ENCODE results near the gene KLHL26.

The KLHL26 gene

DNA sequence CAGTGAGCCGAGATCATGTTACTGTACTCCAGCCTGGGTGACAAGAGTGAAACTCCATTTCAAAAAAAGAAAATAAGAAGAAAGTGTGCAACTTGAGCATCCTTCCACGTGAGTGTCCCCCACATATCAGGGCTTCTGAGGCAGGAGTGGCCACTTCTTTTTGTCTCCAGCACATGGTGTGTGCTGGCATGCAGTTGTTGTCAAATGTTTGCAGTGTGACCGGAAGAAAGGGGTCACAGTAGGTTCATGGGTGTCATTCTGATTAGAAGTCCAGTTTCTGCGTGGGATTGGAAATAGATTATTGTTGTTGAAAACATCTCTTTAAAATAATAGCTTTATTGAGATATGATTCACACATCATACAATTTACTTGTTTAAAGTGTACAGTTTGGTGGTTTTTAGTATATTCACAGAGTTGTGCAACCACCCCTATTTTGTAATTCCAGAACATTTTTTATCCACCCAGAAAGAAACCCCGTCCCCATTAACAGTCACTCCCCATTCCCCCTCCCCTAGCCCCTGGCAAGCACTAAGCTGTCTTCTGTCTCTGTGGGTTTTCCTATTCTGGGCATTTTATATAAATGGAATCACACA lies 48.9 kb downstream of the KLHL26 start:
- no peaks in the 10 kb centered on the region for H3K36me3 ChIP-seq (ENCODE audit: control insufficient read depth in 2 of 2, insufficient read depth in 1 of 2, low read length in 2 of 2)
- H3K27ac ChIP-seq (ENCODE audit: extremely low read depth, low read depth, low read length), result no peak overlapping the region
- ChIA-PET POLR2A (no interaction called here), CTCF (interaction anchor here (0.7 kb wide), 1 partner anchor 237 kb away, joined by 3 read pairs; no protein-coding TSS in a partner anchor)
- TF ChIP-seq, protein P1, sequence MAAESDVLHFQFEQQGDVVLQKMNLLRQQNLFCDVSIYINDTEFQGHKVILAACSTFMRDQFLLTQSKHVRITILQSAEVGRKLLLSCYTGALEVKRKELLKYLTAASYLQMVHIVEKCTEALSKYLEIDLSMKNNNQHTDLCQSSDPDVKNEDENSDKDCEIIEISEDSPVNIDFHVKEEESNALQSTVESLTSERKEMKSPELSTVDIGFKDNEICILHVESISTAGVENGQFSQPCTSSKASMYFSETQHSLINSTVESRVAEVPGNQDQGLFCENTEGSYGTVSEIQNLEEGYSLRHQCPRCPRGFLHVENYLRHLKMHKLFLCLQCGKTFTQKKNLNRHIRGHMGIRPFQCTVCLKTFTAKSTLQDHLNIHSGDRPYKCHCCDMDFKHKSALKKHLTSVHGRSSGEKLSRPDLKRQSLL (tag by site-specific recombination; IDR thresholded peaks at IDR 0.05), result no peak
- TF ChIP-seq TCF7L2 (IDR thresholded peaks at IDR 0.05; ENCODE audit: borderline replicate concordance, low read depth, low read length) (no peak), ZNF138 (tag by site-specific recombination; IDR thresholded peaks at IDR 0.05; ENCODE audit: borderline replicate concordance) (no peak), ZNF324 (tag by site-specific recombination; IDR thresholded peaks at IDR 0.05) (no peak), ZNF792 (tag by site-specific recombination; IDR thresholded peaks at IDR 0.05) (no peak), ZNF529 (tag by site-specific recombination; IDR thresholded peaks at IDR 0.05; ENCODE audit: insufficient replicate concordance) (no peak), ZNF776 (tag by site-specific recombination; IDR thresholded peaks at IDR 0.05; ENCODE audit: borderline replicate concordance) (no peak), GLI2 (tag by site-specific recombination; IDR thresholded peaks at IDR 0.05; ENCODE audit: borderline replicate concordance, low read depth) (no peak), GFI1B (tag by site-specific recombination; IDR thresholded peaks at IDR 0.05) (no peak), ZNF391 (tag by site-specific recombination; IDR thresholded peaks at IDR 0.05; ENCODE audit: borderline replicate concordance, low read depth) (no peak), ZNF701 (tag by site-specific recombination; IDR thresholded peaks at IDR 0.05) (no peak), ZNF350 (tag by site-specific recombination; IDR thresholded peaks at IDR 0.05) (no peak), ZNF146 (tag by site-specific recombination; IDR thresholded peaks at IDR 0.05) (no peak), ZNF184 (tag by site-specific recombination; IDR thresholded peaks at IDR 0.05) (no peak), ZNF555 (tag by site-specific recombination; conservative IDR thresholded peaks at IDR 0.05) (no peak), ZNF37A (tag by site-specific recombination; IDR thresholded peaks at IDR 0.05) (no peak)
- TF ChIP-seq, protein P2, sequence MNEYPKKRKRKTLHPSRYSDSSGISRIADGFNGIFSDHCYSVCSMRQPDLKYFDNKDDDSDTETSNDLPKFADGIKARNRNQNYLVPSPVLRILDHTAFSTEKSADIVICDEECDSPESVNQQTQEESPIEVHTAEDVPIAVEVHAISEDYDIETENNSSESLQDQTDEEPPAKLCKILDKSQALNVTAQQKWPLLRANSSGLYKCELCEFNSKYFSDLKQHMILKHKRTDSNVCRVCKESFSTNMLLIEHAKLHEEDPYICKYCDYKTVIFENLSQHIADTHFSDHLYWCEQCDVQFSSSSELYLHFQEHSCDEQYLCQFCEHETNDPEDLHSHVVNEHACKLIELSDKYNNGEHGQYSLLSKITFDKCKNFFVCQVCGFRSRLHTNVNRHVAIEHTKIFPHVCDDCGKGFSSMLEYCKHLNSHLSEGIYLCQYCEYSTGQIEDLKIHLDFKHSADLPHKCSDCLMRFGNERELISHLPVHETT (tag by site-specific recombination; IDR thresholded peaks at IDR 0.05), result no peak
- TF ChIP-seq, protein P3, sequence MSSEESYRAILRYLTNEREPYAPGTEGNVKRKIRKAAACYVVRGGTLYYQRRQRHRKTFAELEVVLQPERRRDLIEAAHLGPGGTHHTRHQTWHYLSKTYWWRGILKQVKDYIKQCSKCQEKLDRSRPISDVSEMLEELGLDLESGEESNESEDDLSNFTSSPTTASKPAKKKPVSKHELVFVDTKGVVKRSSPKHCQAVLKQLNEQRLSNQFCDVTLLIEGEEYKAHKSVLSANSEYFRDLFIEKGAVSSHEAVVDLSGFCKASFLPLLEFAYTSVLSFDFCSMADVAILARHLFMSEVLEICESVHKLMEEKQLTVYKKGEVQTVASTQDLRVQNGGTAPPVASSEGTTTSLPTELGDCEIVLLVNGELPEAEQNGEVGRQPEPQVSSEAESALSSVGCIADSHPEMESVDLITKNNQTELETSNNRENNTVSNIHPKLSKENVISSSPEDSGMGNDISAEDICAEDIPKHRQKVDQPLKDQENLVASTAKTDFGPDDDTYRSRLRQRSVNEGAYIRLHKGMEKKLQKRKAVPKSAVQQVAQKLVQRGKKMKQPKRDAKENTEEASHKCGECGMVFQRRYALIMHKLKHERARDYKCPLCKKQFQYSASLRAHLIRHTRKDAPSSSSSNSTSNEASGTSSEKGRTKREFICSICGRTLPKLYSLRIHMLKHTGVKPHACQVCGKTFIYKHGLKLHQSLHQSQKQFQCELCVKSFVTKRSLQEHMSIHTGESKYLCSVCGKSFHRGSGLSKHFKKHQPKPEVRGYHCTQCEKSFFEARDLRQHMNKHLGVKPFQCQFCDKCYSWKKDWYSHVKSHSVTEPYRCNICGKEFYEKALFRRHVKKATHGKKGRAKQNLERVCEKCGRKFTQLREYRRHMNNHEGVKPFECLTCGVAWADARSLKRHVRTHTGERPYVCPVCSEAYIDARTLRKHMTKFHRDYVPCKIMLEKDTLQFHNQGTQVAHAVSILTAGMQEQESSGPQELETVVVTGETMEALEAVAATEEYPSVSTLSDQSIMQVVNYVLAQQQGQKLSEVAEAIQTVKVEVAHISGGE (tag by site-specific recombination; conservative IDR thresholded peaks at IDR 0.05; ENCODE audit: low read depth), result no peak
- H3K4me3 ChIP-seq (ENCODE audit: low read depth, low read length), result no peak overlapping the region
- H3K9me3 ChIP-seq (ENCODE audit: control insufficient read depth, insufficient read depth, low read depth, low read length), result no peaks in the 10 kb centered on the region
- H3K4me1 ChIP-seq (ENCODE audit: control insufficient read depth, insufficient read depth, low read length), result no peaks in the 10 kb centered on the region

DNA sequence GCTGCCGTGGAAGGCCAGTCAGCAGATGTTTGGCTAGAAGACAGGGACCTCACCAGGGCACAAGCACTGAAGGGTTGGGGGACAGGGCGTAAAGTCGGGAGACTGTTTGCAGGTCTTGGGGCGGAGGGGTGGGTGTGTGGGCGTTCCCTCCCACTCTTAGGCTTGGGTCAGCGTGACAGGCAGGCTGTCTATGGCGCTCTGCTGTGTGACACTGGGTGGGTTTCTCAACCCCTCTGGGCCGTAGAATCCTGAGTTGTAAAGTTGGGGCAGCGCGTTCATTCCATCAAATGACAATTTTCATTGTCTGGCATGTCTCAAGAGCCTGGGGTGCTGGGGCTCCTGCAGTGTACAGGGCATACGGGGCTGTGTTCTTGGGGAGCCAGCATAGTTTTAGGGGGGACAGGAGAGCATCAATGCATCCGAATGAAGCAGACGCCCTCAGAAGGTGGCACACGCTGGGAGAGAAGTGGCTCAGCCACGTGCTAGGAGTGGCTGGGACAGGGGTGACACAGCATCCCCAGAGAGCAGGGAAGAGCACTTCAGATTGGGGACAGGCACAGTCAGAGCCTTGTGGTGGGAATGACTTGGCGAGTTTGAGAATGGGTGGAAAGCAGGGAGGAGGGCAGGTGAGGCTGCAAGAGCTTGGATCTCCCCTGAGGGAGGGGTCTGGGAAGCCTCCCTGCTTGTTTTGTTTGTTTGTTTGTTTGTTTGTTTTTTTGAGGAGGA lies 51.1 kb downstream of the KLHL26 start:
- H3K27ac ChIP-seq (ENCODE audit: extremely low read depth, low read depth, low read length), result no peak overlapping the region
- no peaks in the 10 kb centered on the region for H3K4me1 ChIP-seq (ENCODE audit: control insufficient read depth, insufficient read depth, low read length)
- no peaks in the 10 kb centered on the region for H3K9me3 ChIP-seq (ENCODE audit: control insufficient read depth, insufficient read depth, low read depth, low read length)
- H3K4me3 ChIP-seq (ENCODE audit: low read depth, low read length), result no peak overlapping the region
- CTCF ChIA-PET, result no interaction called here
- H3K36me3 ChIP-seq (ENCODE audit: control insufficient read depth in 2 of 2, insufficient read depth in 1 of 2, low read length in 2 of 2), result no peaks in the 10 kb centered on the region
- POLR2A ChIA-PET, result no interaction called here
- TF ChIP-seq ZIC2 (tag by site-specific recombination; IDR thresholded peaks at IDR 0.05), result no peak
- TF ChIP-seq, protein P4, sequence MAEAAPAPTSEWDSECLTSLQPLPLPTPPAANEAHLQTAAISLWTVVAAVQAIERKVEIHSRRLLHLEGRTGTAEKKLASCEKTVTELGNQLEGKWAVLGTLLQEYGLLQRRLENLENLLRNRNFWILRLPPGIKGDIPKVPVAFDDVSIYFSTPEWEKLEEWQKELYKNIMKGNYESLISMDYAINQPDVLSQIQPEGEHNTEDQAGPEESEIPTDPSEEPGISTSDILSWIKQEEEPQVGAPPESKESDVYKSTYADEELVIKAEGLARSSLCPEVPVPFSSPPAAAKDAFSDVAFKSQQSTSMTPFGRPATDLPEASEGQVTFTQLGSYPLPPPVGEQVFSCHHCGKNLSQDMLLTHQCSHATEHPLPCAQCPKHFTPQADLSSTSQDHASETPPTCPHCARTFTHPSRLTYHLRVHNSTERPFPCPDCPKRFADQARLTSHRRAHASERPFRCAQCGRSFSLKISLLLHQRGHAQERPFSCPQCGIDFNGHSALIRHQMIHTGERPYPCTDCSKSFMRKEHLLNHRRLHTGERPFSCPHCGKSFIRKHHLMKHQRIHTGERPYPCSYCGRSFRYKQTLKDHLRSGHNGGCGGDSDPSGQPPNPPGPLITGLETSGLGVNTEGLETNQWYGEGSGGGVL (tag by site-specific recombination; IDR thresholded peaks at IDR 0.05), result no peak
- no peak for TF ChIP-seq ZNF768 (tag by site-specific recombination; IDR thresholded peaks at IDR 0.05)
- no peak for TF ChIP-seq SP2 (tag by site-specific recombination; IDR thresholded peaks at IDR 0.05)
- TF ChIP-seq GLIS2 (tag by site-specific recombination; IDR thresholded peaks at IDR 0.05), result no peak
- no peak for TF ChIP-seq SETDB1 (IDR thresholded peaks at IDR 0.05; ENCODE audit: insufficient read length, low read length)
- no peak for TF ChIP-seq ZNF350 (tag by site-specific recombination; IDR thresholded peaks at IDR 0.05)
- TF ChIP-seq, protein P1 (tag by site-specific recombination; IDR thresholded peaks at IDR 0.05), result no peak

Measured in HEK293 (cell line).